ENCODE data around the gene XYLT1.

The XYLT1 gene

DNA sequence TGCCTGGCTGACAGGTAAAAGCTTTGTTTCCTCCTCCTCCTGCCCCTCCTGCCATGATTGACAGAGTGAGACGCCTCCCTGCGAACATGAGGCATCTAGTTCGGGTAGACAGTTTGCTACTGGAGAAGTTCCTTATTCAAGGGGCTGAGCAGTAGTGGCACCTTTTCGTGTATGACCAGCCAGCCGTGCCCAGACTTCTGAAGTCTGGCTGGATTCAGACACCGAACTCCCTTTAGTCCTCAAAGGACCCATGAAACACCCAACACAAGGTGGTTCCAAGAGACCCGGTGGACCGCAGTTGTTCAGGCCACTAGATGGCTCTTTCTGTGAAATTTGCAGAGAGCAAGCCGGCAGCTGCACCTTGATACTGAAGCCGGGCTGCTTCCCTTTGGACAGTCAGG, 192.8 kb downstream of the XYLT1 start:
- no peak overlapping the region for H3K4me3 ChIP-seq (ENCODE audit: low read depth, low read length)
- TF ChIP-seq, protein P1, sequence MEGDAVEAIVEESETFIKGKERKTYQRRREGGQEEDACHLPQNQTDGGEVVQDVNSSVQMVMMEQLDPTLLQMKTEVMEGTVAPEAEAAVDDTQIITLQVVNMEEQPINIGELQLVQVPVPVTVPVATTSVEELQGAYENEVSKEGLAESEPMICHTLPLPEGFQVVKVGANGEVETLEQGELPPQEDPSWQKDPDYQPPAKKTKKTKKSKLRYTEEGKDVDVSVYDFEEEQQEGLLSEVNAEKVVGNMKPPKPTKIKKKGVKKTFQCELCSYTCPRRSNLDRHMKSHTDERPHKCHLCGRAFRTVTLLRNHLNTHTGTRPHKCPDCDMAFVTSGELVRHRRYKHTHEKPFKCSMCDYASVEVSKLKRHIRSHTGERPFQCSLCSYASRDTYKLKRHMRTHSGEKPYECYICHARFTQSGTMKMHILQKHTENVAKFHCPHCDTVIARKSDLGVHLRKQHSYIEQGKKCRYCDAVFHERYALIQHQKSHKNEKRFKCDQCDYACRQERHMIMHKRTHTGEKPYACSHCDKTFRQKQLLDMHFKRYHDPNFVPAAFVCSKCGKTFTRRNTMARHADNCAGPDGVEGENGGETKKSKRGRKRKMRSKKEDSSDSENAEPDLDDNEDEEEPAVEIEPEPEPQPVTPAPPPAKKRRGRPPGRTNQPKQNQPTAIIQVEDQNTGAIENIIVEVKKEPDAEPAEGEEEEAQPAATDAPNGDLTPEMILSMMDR (conservative IDR thresholded peaks at IDR 0.05; ENCODE audit: low read depth, low read length) = peak; percentile 31
- DNase-seq (ENCODE audit: low read depth) = peak; percentile 7

- no peak overlapping the region for H3K4me3 ChIP-seq (ENCODE audit: low read depth, low read length)
- DNase-seq (ENCODE audit: low read depth) = no peak
- TF ChIP-seq, protein P1 (conservative IDR thresholded peaks at IDR 0.05; ENCODE audit: low read depth, low read length) = no peak
Measured at GRCh38 chr16:17276610-17277009, 194.2 kb downstream of the XYLT1 start.

- DNase-seq (ENCODE audit: low read depth) = no peak
- H3K4me3 ChIP-seq (ENCODE audit: low read depth, low read length) = no peak overlapping the region
- TF ChIP-seq, protein P1 (conservative IDR thresholded peaks at IDR 0.05; ENCODE audit: low read depth, low read length) = no peak
Measured at GRCh38 chr16:17276010-17276530, 194.7 kb downstream of the XYLT1 start.

- TF ChIP-seq, protein P1 (conservative IDR thresholded peaks at IDR 0.05; ENCODE audit: low read depth, low read length) = no peak
- DNase-seq (ENCODE audit: low read depth) = no peak
- no peak overlapping the region for H3K4me3 ChIP-seq (ENCODE audit: low read depth, low read length)
Measured at GRCh38 chr16:17275076-17276009, 195.4 kb downstream of the XYLT1 start.

GRCh38 chr16:17273142-17273561, 197.6 kb downstream of the XYLT1 start:
- H3K4me3 ChIP-seq (ENCODE audit: low read depth, low read length) = no peak overlapping the region
- DNase-seq (ENCODE audit: low read depth) = peak; percentile 58
- TF ChIP-seq, protein P1 (conservative IDR thresholded peaks at IDR 0.05; ENCODE audit: low read depth, low read length) = no peak

GRCh38 chr16:17272716-17273115, 198.0 kb downstream of the XYLT1 start:
- no peak for DNase-seq (ENCODE audit: low read depth)
- TF ChIP-seq, protein P1 (conservative IDR thresholded peaks at IDR 0.05; ENCODE audit: low read depth, low read length) = no peak
- H3K4me3 ChIP-seq (ENCODE audit: low read depth, low read length) = no peak overlapping the region
